Glutamatergic neuron (in vitro differentiated cells): Measurements from ENCODE around the gene LSM7. TPM values are rescaled to one million over a fixed set of nuclear protein-coding genes. Genes with fewer than 3 reads are reported as not detected.
A peak's percentile ranks its signal among the peaks of the same experiment; 100 is the strongest.

Experiments used
- DNase-seq: peaks from one replicate; pipeline ENCODE4 v3.0.0; 2022
- H3K27ac Mint-ChIP-seq: one replicate; pipeline ENCODE4 v1.8.0; 2020; ENCODE audit warnings: mild to moderate bottlenecking, mixed read lengths, inconsistent platforms; ENCODE audit not compliant: unreplicated experiment
- H3K27me3 Mint-ChIP-seq: one replicate; pipeline ENCODE4 v1.8.0; 2020; ENCODE audit warnings: mild to moderate bottlenecking, moderate library complexity, mixed read lengths, inconsistent platforms; ENCODE audit not compliant: unreplicated experiment
- H3K36me3 Mint-ChIP-seq: one replicate; pipeline ENCODE4 v1.8.0; 2020; ENCODE audit warnings: mild to moderate bottlenecking, mixed read lengths, inconsistent platforms; ENCODE audit not compliant: unreplicated experiment
- H3K4me1 Mint-ChIP-seq: one replicate; pipeline ENCODE4 v1.8.0; 2020; ENCODE audit warnings: mild to moderate bottlenecking, low read depth, mixed read lengths, inconsistent platforms; ENCODE audit not compliant: unreplicated experiment
- H3K4me3 Mint-ChIP-seq: one replicate; pipeline ENCODE4 v1.8.0; 2020; ENCODE audit warnings: mild to moderate bottlenecking, mixed read lengths, inconsistent platforms; ENCODE audit not compliant: unreplicated experiment
- H3K9me3 Mint-ChIP-seq: one replicate; pipeline ENCODE4 v1.8.0; 2020; ENCODE audit warnings: mild to moderate bottlenecking, moderate library complexity, mixed read lengths, inconsistent platforms; ENCODE audit not compliant: unreplicated experiment
- CTCF ChIP-seq: fragments of 200-600 bp; sonication (generic); IDR thresholded peaks from one replicate; pipeline ENCODE4 v1.5.0; 2021; ENCODE audit not compliant: partially characterized antibody, unreplicated experiment
- total RNA-seq: library from RNA; stranded (reverse); fragmentation: NEBNext Ultra II Directional; extraction: Animal tissue kit (Norgen Biotek cat#: 25700); gene quantifications from one replicate; pipeline ENCODE4 v1.2.1, GENCODE V29; 2021; ENCODE audit not compliant: unreplicated experiment

Gene LSM7
- total RNA-seq, 1 donor from 2014 or later, result 105 TPM

DNA sequence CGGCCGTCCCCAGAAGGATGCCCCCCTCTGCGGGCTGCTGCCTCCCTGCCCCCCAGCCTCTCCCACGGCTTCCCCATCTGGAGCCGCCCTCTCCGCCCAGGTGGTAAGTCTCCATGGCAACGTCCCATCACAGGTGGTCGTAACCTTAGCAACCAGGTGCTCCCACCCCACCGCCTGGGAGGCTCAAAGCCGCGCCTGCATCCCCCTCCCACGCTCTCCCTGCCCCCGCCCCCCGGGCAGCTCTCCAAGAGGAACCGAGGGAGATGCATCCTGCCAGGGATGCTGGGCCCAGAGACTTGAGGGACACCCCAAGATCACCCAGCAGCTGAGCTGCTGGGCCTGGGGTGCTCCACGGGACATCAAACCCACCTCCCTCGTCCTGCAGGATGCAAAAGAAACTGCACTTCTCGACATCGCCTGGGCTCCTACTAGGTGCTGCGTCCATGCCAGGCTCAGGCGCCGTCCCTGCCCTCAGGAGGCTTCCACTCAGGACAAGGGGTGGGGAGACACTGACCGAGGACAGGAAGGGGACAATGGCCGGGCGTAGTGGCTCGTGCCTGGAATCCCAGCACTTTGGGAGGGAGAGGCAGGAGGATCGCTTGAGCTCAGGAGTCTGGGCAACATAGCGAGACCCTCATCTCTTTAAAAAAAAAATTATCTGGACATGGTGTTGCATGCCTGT is 15.4 kb downstream of the LSM7 start:
- TF ChIP-seq CTCF, result no peak
- peaks cover 5% of the 10 kb centered on the region for H3K4me1 Mint-ChIP-seq
- peaks cover 5% of the 10 kb centered on the region for H3K36me3 Mint-ChIP-seq
- H3K27ac Mint-ChIP-seq, result no peak overlapping the region
- no peak overlapping the region for H3K4me3 Mint-ChIP-seq
- no peak for DNase-seq
- peaks cover 5% of the 10 kb centered on the region for H3K27me3 Mint-ChIP-seq
- peaks cover 10% of the 10 kb centered on the region for H3K9me3 Mint-ChIP-seq

DNA sequence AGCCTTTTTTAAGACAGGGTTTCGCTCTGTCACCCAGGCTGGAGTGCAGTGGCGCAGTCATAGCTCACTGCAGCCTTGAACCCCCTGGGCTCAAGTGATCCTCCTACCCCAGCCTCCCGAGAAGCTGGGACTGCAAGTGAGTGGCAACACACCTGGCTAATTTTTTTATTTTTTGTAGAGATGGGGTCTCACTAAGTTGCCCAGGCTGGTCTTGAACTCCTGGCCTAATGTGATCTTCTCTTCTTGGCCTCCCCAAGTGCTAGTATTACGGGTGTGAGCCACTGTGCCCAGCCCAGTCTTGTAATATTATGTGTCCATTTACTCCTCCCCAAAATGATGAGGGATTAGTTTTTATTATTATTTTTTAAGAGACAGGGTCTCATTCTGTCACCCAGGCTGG is 17.3 kb downstream of the LSM7 start:
- H3K4me3 Mint-ChIP-seq, result no peak overlapping the region
- H3K27ac Mint-ChIP-seq, result no peak overlapping the region
- H3K36me3 Mint-ChIP-seq, result peaks cover 5% of the 10 kb centered on the region
- peaks cover 10% of the 10 kb centered on the region for H3K9me3 Mint-ChIP-seq
- peaks cover 5% of the 10 kb centered on the region for H3K27me3 Mint-ChIP-seq
- no peak for DNase-seq
- no peak for TF ChIP-seq CTCF
- H3K4me1 Mint-ChIP-seq, result peaks cover 5% of the 10 kb centered on the region

DNA sequence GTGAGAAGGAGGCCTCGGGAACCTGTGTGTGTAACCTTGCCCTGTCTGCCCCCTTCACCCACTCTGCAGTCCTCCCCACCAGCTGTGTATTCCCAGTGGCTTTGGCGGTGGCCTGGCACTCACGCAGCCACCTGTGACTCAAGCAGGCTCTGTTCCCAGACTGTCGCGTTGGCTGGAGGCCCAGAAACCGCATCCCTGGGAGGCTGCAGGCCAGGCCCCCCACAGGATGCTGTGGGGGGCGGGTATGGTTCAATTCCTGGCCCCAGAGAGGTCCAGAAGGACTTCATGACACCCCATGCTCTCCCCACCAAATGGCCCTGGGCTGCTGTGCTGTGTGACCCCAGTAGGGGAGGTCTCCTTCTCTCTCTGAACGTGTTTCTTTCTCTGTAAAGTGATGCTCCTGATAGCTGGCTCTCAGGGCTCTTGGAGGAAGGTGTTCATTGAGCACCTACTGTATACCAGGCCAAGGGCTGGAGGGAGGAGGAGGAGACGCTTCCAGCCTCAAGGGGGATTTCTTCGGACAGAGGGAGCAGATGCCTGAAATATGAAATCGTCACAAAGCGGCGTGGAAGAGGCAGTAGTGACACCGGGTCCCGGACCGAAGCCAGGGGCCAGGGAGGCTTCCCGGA is 18.5 kb downstream of the LSM7 start:
- Mint-ChIP-seq H3K36me3 (peaks cover under 1% of the 10 kb centered on the region), H3K27me3 (peaks cover 2% of the 10 kb centered on the region), H3K4me3 (no peak overlapping the region), H3K4me1 (peaks cover 6% of the 10 kb centered on the region), H3K27ac (no peak overlapping the region), H3K9me3 (peaks cover 6% of the 10 kb centered on the region)
- TF ChIP-seq CTCF, result no peak
- DNase-seq, result no peak

GRCh38 chr19:2308114-2308556 is 20.3 kb downstream of the LSM7 start, which contains the start of gene LINGO3:
Gene LINGO3 (minus strand): TSS chr19:2308154. CDS start chr19:2291776, 16,378 bp downstream.
- DNase-seq, result no peak
- peaks cover 6% of the 10 kb centered on the region for H3K4me1 Mint-ChIP-seq
- H3K27me3 Mint-ChIP-seq, result peaks cover 2% of the 10 kb centered on the region
- H3K4me3 Mint-ChIP-seq, result peak within 1 kb of the TSS; percentile 75
- TF ChIP-seq CTCF, result no peak
- no peaks in the 10 kb centered on the region for H3K36me3 Mint-ChIP-seq
- H3K9me3 Mint-ChIP-seq, result peaks cover 6% of the 10 kb centered on the region
- H3K27ac Mint-ChIP-seq, result no peak within 1 kb of the TSS

DNA sequence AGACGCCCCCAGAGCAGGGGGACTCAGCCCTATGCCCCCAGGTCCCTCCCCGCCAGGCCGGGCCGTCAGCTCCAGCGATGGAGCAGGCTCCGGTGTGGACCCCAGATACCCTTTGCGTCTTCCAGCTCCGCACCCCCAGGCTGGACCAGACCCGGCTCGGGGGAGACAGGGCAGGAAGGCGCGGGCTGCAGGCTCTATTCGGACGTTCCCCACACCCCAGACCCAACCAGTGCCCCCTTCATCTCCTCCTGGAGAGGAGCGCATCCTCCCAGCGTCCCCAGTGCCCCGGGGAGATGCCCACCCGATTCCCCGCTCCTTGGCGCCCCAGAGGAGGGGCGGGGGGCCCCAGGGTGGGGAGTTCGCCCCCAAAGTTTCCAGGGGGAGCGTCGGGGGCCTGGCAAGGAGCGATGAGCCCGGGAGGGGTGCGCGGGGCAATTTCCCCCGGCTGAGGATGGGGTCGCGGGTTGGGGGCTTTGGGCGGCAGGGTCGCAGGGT is 20.8 kb downstream of the LSM7 start:
- H3K27me3 Mint-ChIP-seq, result peaks cover 6% of the 10 kb centered on the region
- TF ChIP-seq CTCF, result no peak
- no peak overlapping the region for H3K4me3 Mint-ChIP-seq
- no peak overlapping the region for H3K27ac Mint-ChIP-seq
- peaks cover 8% of the 10 kb centered on the region for H3K4me1 Mint-ChIP-seq
- DNase-seq, result no peak
- H3K9me3 Mint-ChIP-seq, result peaks cover 8% of the 10 kb centered on the region
- H3K36me3 Mint-ChIP-seq, result no peaks in the 10 kb centered on the region
